ENCODE measurements around the gene GPR101. TPM values are rescaled to one million over a fixed set of nuclear protein-coding genes. Genes with fewer than 3 reads are reported as not detected.

GPR101 gene
- total and polyA plus RNA-seq, 10 of the 15 experiments (the other 5 are each of a cell fraction or from before 2014, with no cell fraction given), result not detected

DNA sequence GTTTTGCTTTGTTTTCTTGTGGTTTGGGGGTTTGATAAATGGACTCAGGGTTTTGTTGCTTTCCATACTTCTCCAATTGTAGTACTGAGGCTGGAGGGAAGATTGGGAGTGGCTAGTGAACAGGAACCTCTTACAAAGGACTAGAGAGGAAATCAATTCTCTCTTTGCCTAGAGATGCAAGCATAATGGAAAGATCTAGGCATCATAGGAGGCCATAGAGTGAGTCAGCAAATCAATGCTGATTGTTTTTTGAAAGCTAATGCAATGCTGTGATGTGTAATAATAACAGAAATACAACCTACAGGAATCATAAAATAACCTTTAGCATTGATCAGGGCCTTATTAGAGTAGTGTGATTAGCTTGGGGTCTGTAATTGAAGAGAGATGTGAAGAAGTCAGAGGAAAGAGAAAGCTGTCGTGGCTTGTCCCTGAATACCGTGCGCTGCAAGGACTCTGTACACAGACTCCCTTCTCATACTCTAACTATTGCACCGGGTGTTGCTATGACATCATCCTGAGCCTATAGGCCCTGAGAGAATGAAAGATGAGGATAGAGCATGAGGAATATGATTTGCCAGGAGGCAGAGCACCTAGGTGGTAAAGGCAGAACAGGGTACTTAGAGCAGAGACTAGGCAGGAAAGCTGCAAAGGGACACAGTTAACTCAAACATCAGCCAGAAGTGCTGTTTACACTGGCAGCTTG lies 29.3 kb upstream of the GPR101 start:
- Histone ChIP-seq H4K20me1 (ENCODE audit: control insufficient read depth, insufficient read depth) (no peaks in the 10 kb centered on the region), H3K79me2 (ENCODE audit: control insufficient read depth, insufficient read depth, low read length) (no peaks in the 10 kb centered on the region), H3K9me3 (replicated peaks; ENCODE audit: control insufficient read depth, insufficient read depth, low read length) (no peaks in the 10 kb centered on the region), H3K4me3 (no peak overlapping the region), H3K27me3 (replicated peaks in 1 of 2; ENCODE audit: control insufficient read depth in 2 of 2, insufficient read depth in 2 of 2, low read length in 1 of 2) (no peaks in the 10 kb centered on the region), H3K4me1 (ENCODE audit: control insufficient read depth, insufficient read depth, low read length) (no peaks in the 10 kb centered on the region), H3K9ac (ENCODE audit: control insufficient read depth, insufficient read depth, low read length) (no peak overlapping the region), H3K36me3 (ENCODE audit: control insufficient read depth in 2 of 2, insufficient read depth in 2 of 2, low read length in 1 of 2) (no peaks in the 10 kb centered on the region), H3K27ac (ENCODE audit: control insufficient read depth, insufficient read depth) (no peak overlapping the region), H3K4me2 (ENCODE audit: control insufficient read depth, insufficient read depth) (no peak overlapping the region), H2AFZ (ENCODE audit: control insufficient read depth, low read depth, low read length) (no peak overlapping the region)
- SMC1A ChIA-PET (ENCODE audit: uncharacterized antibody, unreplicated experiment), result no interaction called here
- CTCF ChIA-PET, result interaction anchor here (1.5 kb wide), 1 partner anchor 11 kb away, joined by 6 read pairs; no protein-coding TSS in a partner anchor
- WGBS (ENCODE audit: insufficient coverage, insufficient replicate concordance, low lambda C conversion rate, missing lambda C conversion rate), result 67% methylated on average over 4 of the region's 4 CpGs
- FAIRE-seq (no peak), DNase-seq (ENCODE audit: low read depth, low spot score) (no peak), ATAC-seq (no peak)
- BruUV-seq (replicated peaks), result no TSS peak
- POLR2A ChIA-PET, result no interaction called here
- intact Hi-C loops (cut with micrococcal nuclease; ENCODE audit: unreplicated experiment), result no loop called here
- RAD21 ChIA-PET (ENCODE audit: unreplicated experiment), result no interaction called here
- in situ Hi-C loops (cut with MboI), result no loop called here
- TF ChIP-seq, protein P1, sequence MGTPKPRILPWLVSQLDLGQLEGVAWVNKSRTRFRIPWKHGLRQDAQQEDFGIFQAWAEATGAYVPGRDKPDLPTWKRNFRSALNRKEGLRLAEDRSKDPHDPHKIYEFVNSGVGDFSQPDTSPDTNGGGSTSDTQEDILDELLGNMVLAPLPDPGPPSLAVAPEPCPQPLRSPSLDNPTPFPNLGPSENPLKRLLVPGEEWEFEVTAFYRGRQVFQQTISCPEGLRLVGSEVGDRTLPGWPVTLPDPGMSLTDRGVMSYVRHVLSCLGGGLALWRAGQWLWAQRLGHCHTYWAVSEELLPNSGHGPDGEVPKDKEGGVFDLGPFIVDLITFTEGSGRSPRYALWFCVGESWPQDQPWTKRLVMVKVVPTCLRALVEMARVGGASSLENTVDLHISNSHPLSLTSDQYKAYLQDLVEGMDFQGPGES (IDR thresholded peaks at IDR 0.05), result no peak
- TF ChIP-seq POLR2A (IDR thresholded peaks at IDR 0.05; ENCODE audit: low read depth, low read length) (no peak), ZBED1 (IDR thresholded peaks at IDR 0.05; ENCODE audit: borderline replicate concordance) (no peak), PML (IDR thresholded peaks at IDR 0.05; ENCODE audit: low read length) (no peak), HDAC6 (IDR thresholded peaks at IDR 0.05; ENCODE audit: unreplicated experiment) (no peak), BACH1 (IDR thresholded peaks at IDR 0.05; ENCODE audit: borderline replicate concordance) (no peak), SRF (IDR thresholded peaks at IDR 0.05; ENCODE audit: low read depth in 2 of 2, low read length in 2 of 2) (no peak), GATAD2B (conservative IDR thresholded peaks at IDR 0.05; ENCODE audit: low read depth) (no peak), PAX5 (IDR thresholded peaks at IDR 0.05; ENCODE audit: borderline replicate concordance, low read depth, low read length) (no peak), KDM1A (IDR thresholded peaks at IDR 0.05; ENCODE audit: borderline replicate concordance) (no peak)
- TF ChIP-seq, protein P2, sequence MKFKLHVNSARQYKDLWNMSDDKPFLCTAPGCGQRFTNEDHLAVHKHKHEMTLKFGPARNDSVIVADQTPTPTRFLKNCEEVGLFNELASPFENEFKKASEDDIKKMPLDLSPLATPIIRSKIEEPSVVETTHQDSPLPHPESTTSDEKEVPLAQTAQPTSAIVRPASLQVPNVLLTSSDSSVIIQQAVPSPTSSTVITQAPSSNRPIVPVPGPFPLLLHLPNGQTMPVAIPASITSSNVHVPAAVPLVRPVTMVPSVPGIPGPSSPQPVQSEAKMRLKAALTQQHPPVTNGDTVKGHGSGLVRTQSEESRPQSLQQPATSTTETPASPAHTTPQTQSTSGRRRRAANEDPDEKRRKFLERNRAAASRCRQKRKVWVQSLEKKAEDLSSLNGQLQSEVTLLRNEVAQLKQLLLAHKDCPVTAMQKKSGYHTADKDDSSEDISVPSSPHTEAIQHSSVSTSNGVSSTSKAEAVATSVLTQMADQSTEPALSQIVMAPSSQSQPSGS (IDR thresholded peaks at IDR 0.05; ENCODE audit: low read length), result no peak
- TF ChIP-seq, protein P3, sequence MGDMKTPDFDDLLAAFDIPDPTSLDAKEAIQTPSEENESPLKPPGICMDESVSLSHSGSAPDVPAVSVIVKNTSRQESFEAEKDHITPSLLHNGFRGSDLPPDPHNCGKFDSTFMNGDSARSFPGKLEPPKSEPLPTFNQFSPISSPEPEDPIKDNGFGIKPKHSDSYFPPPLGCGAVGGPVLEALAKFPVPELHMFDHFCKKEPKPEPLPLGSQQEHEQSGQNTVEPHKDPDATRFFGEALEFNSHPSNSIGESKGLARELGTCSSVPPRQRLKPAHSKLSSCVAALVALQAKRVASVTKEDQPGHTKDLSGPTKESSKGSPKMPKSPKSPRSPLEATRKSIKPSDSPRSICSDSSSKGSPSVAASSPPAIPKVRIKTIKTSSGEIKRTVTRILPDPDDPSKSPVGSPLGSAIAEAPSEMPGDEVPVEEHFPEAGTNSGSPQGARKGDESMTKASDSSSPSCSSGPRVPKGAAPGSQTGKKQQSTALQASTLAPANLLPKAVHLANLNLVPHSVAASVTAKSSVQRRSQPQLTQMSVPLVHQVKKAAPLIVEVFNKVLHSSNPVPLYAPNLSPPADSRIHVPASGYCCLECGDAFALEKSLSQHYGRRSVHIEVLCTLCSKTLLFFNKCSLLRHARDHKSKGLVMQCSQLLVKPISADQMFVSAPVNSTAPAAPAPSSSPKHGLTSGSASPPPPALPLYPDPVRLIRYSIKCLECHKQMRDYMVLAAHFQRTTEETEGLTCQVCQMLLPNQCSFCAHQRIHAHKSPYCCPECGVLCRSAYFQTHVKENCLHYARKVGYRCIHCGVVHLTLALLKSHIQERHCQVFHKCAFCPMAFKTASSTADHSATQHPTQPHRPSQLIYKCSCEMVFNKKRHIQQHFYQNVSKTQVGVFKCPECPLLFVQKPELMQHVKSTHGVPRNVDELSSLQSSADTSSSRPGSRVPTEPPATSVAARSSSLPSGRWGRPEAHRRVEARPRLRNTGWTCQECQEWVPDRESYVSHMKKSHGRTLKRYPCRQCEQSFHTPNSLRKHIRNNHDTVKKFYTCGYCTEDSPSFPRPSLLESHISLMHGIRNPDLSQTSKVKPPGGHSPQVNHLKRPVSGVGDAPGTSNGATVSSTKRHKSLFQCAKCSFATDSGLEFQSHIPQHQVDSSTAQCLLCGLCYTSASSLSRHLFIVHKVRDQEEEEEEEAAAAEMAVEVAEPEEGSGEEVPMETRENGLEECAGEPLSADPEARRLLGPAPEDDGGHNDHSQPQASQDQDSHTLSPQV (IDR thresholded peaks at IDR 0.05), result no peak
- TF ChIP-seq, protein P4, sequence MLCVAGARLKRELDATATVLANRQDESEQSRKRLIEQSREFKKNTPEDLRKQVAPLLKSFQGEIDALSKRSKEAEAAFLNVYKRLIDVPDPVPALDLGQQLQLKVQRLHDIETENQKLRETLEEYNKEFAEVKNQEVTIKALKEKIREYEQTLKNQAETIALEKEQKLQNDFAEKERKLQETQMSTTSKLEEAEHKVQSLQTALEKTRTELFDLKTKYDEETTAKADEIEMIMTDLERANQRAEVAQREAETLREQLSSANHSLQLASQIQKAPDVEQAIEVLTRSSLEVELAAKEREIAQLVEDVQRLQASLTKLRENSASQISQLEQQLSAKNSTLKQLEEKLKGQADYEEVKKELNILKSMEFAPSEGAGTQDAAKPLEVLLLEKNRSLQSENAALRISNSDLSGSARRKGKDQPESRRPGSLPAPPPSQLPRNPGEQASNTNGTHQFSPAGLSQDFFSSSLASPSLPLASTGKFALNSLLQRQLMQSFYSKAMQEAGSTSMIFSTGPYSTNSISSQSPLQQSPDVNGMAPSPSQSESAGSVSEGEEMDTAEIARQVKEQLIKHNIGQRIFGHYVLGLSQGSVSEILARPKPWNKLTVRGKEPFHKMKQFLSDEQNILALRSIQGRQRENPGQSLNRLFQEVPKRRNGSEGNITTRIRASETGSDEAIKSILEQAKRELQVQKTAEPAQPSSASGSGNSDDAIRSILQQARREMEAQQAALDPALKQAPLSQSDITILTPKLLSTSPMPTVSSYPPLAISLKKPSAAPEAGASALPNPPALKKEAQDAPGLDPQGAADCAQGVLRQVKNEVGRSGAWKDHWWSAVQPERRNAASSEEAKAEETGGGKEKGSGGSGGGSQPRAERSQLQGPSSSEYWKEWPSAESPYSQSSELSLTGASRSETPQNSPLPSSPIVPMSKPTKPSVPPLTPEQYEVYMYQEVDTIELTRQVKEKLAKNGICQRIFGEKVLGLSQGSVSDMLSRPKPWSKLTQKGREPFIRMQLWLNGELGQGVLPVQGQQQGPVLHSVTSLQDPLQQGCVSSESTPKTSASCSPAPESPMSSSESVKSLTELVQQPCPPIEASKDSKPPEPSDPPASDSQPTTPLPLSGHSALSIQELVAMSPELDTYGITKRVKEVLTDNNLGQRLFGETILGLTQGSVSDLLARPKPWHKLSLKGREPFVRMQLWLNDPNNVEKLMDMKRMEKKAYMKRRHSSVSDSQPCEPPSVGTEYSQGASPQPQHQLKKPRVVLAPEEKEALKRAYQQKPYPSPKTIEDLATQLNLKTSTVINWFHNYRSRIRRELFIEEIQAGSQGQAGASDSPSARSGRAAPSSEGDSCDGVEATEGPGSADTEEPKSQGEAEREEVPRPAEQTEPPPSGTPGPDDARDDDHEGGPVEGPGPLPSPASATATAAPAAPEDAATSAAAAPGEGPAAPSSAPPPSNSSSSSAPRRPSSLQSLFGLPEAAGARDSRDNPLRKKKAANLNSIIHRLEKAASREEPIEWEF (IDR thresholded peaks at IDR 0.05; ENCODE audit: insufficient replicate concordance, low read depth, low read length), result no peak

Measured in GM12878 (cell line).